GM03348 (cell line): ENCODE results near the gene BCAS3.
"Not testable (repeated sequence)": the region's sequence is repeated elsewhere in the genome, so short reads cannot be mapped to it uniquely, and the experiment has no call there.

Experiments
- DNase-seq: peaks from one replicate; pipeline ENCODE4 v3.0.0; 2012; ENCODE audit warnings: low spot score

Gene BCAS3

DNA sequence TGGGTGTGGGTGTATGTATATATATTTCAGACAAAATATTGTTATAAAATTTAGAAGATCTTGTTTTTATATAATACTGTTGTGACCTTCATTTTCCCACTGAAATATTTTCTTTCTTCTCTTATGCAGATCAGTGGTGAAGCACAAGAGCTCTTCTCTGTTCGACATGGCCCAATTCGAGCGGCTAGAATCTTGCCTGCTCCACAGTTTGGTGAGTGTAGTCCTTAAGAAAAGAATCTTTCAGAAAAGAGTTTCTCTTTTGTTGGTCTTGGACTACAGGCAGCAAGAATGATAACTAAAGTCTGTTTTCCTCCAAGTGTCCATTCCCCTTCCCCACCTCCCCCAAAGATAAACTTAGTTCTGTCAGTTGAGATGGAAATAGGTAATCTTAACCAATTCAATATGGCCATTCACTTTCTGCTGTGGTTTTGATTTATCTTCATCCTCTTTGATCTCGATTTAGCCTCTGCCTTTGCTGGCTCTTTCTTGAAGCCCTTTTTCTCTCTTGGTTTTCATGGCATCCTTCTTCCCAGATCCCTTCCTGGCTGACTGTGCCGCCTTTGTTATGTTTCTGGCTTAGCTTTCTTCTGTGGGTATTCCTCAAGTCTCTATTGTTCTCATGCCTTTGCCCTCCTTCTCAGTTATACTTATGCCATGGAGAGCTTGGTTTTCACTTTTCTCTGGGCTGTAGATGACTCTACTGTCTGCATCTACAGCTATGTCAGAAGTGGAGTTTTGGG lies 69.6 kb downstream of the BCAS3 start:
- no peak for DNase-seq

DNA sequence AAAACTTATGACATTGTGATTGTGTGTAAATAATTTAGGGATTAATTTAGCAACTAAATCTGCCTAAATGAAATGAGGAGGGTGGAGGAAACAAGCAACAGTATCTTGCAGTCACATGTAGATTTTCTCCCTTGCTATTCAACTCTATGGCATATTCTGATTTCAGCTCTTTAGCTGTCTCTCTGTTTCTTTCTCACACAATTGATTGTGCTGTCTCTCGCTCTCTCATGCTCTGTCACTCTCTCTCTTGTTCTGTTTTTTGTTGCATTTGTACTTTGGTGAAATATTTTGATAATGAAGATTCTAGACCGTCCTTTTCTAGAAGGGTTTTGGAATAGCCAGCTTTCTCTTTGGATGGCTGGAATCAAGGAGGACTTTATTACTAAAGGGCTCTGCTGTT lies 70.6 kb downstream of the BCAS3 start:
- no peak for DNase-seq

GRCh38 chr17:60749050-60749449 lies 71.4 kb downstream of the BCAS3 start:
- DNase-seq, result no peak

DNA sequence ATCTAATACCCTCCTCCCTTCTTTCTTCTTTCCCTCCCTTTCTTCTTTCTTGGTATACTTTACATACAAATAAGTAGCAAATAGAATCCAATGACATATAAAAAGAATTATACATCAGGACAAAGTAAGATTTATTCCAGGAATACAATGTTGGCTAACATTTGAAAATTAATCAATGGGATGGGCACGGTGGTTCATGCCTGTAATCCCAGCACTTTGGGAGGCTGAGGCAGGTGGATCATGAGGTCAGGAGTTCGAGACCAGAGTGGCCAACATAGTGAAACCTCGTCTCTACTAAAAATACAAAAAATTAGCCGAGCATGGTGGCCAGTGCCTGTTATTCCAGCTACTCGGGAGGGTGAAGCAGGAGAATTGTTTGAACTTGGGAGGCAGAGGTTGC lies 72.1 kb downstream of the BCAS3 start:
- DNase-seq, result no peak

GRCh38 chr17:60750640-60751039 lies 73.0 kb downstream of the BCAS3 start:
- DNase-seq, result no peak

DNA sequence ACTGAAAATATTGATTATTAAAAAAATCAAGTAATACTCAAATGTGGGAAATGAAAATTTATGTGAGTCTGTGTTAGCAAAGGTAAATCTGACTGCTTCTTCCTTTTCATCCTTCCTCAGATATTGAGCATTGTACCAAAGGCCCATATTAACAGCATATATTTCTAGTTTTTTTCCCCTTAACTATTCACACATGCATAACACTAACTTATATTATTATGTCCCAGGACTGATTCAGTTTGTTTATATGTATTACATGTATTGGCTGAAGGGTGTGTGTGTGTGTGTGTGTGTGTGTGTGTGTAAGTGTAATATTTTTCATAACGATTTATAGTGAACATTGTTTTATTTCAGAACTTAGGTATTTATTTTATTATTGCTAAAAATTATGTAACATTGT lies 74.2 kb downstream of the BCAS3 start:
- DNase-seq, result no peak

DNA sequence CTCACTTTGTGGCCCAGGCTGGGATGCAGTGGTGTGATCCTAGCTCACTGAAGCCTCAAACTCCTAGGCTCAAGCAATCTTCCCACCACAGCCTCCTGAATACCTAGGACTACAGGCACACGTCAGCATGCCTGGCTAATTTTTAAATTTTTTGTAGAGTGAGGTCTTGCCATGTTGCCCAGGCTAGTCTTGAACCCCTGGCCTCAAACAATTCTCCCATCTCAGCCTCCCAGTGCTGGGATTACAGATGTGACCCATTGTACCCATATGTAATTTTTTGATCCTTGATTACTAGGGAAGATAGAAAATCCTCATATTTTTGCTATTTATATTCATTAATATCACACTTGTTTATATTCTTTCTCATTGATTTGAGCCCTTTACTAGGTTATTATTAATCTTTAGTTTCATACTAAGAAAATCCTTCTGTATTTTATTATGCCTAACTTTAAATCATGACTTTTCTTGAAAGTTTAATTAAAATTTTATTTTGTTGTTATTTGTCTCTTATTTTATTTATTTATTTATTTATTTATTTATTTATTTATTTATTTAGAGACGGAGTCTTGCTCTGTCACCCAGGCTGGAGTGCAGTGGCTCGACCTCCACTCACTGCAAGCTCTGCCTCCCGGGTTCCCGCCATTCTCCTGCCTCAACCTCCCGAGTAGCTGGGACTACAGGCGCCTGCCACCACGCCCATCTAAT lies 75.4 kb downstream of the BCAS3 start:
- no peak for DNase-seq

- DNase-seq, result no peak
These were observed 76.5 kb downstream of the BCAS3 start for GRCh38 chr17:60754057-60754604.

- DNase-seq, result not testable (repeated sequence)
These were observed 79.1 kb downstream of the BCAS3 start for GRCh38 chr17:60756798-60757197.

DNA sequence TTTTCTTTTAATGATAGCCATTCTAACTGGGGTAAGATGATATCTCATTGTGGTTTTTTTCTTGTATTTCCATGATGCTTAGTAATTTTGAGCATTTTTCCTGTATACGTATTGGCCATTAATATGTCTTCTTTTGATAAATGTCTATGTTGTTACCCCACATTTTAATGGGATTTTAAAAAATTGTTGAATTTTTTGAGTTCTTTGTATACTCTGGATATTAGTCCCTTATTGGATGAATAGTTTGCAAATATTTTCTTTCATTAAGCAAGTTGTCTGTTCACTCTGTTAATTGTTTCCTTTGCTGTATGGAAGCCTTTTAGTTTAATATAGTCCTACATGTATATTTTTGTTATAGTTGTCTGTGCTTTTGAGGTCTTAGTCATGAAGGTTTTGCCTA lies 79.8 kb downstream of the BCAS3 start:
- DNase-seq, result no peak

DNA sequence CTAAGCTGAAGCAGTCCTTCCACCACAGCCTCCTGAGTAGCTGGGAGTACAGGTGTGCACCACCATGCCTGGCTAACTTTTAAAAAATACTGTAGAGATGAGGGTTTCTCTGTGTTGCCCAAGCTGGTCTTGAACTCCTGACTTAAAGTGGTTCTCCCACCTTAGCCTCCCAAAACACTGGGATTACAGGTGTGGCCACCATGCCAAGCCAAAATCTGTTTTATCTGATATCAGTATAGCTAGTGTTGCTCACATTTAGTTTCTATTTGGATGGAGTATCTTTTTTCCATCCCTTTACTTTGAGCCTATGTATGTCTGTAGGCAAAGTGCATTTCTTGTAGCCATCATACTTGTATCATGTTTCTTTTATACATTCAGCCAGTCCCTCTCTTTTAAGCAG lies 82.1 kb downstream of the BCAS3 start:
- DNase-seq, result no peak

- not testable (repeated sequence) for DNase-seq
These were observed 83.7 kb downstream of the BCAS3 start for GRCh38 chr17:60761301-60761700.

DNA sequence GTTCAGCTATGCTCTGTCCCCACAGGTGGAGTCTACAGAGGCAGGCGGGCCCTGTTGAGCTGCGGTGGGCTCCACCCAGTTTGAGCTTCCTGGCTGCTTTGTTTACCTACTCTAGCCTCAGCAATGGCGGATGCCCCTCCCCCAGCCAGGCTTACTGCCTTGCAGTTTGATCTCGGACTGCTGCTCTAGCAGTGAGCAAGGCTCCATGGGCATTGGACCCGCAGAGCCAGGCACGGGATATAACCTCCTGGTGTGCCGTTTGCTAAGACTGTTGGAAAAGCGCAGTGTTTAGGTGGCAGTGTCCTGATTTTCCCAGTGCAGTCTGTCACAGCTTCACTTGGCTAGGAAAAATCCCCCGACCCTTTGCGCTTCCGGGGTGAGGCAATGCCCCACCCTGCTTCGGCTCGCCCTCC lies 89.1 kb downstream of the BCAS3 start:
- DNase-seq, result no peak

DNA sequence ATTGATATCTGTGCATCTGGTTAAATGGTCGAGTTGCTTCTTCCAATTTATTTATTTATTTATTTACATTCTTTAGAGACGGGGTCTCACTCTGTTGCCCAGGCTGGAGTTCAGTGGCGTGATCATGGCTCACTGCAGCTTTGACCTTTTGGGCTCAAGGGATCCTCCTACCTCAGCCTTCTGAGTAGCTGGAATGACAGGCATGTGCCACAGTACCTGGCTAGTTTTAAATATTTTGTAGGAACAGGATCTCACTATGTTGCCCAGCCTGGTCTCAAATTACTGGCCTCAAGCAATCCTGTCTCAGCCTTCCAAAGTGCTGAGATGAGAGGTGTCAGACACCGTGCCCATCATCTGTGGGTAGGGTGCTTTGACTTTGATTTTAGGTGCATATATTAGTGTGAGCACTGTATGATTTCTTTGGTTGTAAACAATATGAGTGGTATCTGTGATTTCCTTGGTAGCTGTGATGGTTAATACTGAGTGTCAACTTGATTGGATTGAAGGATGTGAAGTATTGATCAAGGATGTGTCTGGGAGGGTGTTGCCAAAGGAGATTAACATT lies 90.2 kb downstream of the BCAS3 start:
- DNase-seq, result no peak

DNA sequence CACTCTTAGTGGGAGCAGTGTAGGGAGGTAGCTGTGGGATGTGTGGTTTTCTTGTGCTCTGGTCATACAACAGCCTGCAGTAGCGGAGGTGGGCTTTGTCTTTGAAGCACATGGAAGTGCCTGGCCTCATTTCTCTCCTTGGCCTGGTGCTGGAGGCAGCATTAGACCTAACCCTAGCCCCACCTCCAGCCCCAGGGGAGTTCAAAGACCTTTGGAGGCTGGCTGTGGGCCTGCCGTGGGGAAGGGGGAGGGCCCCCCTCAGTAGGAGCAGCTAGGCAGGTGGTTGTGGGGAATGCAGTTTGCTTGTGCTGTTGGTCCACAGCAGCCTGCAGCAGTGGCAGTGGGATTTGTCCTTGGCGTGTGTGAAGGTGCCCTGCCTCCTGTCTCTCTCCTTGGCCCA lies 91.7 kb downstream of the BCAS3 start:
- no peak for DNase-seq

- DNase-seq, result no peak
These were observed 93.3 kb downstream of the BCAS3 start for GRCh38 chr17:60770946-60771422.

- DNase-seq, result not testable (repeated sequence)
These were observed 94.0 kb downstream of the BCAS3 start for GRCh38 chr17:60771621-60772020.

DNA sequence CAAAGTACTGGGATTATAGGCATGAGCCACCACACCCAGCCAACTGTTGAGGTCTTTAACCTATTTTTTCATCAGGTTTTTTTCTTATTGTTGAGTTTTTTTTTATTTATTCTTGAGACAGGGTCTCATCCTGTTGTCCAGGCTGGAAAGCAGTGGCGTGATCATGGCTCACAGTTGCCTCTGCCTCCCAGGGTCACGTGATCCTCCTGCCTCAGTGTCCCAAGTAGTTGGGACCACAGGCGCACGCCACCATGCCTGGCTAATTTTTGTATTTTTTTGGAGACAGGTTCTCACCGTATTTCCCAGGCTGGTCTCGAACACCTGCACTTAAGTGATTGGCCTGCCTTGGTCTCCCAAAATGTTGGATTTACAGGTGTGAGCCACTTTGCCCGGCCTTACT lies 95.9 kb downstream of the BCAS3 start:
- DNase-seq, result no peak

- DNase-seq, result no peak
These were observed 104.3 kb downstream of the BCAS3 start for GRCh38 chr17:60781880-60782412.

GRCh38 chr17:60782742-60783141 lies 105.1 kb downstream of the BCAS3 start:
- DNase-seq, result no peak

- no peak for DNase-seq
These were observed 112.6 kb downstream of the BCAS3 start for GRCh38 chr17:60790205-60790604.

DNA sequence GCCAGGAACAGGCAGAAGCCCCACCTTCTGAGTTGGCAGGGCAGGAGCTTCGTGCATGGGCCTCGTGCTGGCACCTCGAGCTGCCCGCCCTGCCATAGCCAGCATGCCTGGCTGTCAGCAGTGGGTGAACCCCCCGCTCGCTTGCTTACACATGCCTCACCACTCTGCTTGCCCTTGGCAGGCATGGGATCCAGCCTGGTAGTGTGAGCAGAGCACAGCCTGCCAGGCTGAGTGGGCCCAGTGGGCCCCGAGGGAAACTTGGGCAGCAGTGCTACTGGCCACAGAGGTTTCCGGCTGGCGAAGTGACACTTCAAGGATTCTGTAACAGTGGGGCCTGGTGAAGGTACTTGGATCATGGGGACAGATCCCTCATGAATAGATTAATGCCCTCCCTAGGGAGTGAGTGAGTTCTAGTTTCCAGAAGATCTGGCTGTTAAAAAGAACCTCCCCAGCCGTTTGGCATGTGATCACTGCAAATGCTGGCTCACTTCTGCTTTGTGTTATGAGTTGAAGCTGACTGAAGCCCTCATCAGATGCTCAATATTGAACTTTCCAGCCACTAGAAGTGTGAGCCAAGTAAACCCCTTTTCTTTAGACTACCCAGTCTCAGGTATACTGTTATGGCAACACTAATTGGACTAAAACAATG lies 114.7 kb downstream of the BCAS3 start:
- no peak for DNase-seq
